Panc1 (cell line): ENCODE measurements around the gene IGSF5.

Experiments used
- CTCF ChIP-seq: fragments of 450-650 bp; IDR thresholded peaks from 2 replicates; pipeline ENCODE4 v1.5.1; 2017; ENCODE audit warnings: mild to moderate bottlenecking
- REST ChIP-seq, 2 experiments: IDR thresholded peaks; 2 replicates each; pipeline ENCODE4 v1.6.1; 2011 to 2012; ENCODE audit warnings: low read depth in 2 of 2, control low read depth in 1 of 2, low read length in 1 of 2, mild to moderate bottlenecking in 1 of 2, moderate library complexity in 1 of 2; ENCODE audit not compliant: insufficient read depth in 1 of 2
- SIN3A ChIP-seq: IDR thresholded peaks from 2 replicates; pipeline ENCODE4 v1.6.1; 2012; ENCODE audit warnings: low read depth, mild to moderate bottlenecking, low read length, moderate library complexity, borderline replicate concordance; ENCODE audit not compliant: insufficient read depth

- TF ChIP-seq CTCF (no peak), REST (IDR thresholded peaks at IDR 0.05; ENCODE audit: insufficient read depth in 1 of 2, low read depth in 2 of 2, low read length in 1 of 2) (no peak), SIN3A (no peak)
Measured at GRCh38 chr21:39843916-39844315, 98.9 kb downstream of the IGSF5 start.
